Activated CD4-positive, alpha-beta T cell treated with anti-CD3 and anti-CD28 coated beads for 1 hour (primary cell): Measurements from ENCODE around the gene SNN.

Source experiments
- DNase-seq: peaks from one replicate; pipeline ENCODE4 v3.0.0-alpha.2; 2020

SNN gene

DNA sequence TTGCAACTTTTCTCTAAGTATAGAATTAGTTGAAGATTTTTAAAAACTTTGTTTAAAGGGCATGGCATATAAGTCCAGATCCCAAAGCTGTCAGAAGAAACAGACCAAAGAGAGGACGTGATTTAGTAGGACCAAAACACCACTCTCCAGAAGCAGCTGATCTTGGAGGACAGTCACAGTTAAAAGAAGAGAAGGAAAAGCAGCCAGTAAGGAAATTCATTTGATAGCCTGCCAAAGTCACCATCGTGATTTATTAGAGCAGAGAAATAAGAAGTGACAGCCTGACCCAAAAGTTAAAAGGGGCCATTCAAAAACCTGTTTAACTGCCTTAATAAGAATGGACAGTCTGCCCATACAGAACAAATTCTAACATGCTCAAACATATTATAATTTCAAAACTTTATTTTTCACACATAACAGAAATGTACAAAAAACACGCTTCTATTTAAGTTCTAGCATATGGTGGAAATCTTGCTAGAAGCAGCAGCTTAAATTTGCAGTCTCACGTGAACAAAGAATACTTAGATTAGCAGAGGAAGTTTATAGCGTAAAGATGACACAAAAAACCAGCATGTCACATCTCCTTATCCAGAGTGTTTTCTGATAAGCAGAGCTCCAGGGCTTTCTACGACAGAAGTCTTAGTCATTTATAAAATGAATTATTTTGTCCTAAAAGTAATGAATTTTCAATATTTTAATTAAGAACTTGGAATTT is 37.2 kb downstream of the SNN start:
- no peak for DNase-seq

DNA sequence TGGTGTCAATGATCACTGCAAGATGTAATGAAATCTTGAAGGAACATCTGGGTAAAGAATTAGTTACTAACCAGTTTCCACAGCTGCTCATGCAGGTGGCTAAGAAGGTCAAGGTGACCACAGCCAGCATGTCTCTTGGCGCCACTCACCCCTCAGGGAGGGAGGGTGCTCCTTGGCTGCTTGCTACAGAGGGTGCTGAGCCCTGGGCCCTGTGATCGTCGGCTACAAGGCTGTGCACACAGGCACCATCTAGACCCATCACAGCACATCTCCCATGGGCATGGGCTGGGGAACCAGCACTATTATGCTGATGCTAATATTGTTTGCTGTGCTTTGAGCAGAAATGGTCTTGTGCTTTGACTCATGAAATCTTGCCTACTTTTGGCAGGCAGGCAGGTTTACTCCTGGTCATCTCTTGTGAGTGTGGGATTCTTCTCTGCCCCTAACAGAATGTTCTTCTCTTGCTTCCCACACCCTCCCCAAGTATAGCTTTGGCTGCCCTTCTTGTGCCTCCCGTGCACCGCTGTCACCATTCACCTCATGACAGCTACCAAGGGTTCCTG is 38.0 kb downstream of the SNN start:
- DNase-seq: no peak

DNA sequence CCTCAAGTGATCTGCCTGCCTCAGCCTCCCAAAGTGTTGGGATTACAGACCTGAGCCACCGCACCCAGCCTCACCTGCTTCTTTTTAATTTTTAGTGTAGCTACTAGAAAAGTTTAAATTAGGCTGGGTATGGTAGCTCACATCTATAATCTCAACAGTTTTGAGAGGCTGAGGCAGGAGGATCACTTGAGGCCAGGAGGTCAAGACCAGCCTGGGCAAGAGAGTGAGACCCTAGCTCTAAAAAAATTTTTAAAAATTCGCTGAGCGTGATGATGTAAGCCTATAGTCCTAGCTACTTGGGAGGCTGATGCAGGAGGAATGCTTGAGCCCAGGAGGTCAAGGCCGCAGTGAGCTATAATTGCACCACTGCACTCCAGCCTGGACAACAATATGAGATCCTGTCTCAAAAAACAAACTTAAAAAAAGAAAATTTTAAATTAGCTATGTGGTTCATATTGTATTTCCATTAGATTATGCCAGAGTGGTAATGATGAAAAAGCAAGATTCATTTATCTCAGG is 39.5 kb downstream of the SNN start:
- no peak for DNase-seq

DNA sequence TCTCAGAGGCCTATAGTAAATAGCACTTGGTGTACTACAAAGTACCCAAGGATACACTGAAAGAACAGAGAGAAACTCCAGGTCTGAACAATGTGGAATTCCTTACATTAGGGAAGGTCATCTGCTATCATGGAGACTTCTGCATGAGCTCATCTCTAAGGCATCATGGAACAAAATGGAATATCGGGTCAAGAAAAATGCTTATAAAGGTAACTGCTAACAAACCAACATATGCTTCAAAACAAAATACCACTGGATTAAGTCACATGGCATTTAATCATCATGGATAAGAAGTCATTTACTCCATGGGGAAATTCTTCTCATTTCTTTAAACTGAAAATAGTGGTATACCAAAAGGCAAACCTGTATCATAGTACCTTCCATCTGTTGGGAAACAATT is 40.2 kb downstream of the SNN start:
- no peak for DNase-seq

- no peak for DNase-seq
These were observed 43.4 kb downstream of the SNN start for GRCh38 chr16:11711662-11712061.

DNA sequence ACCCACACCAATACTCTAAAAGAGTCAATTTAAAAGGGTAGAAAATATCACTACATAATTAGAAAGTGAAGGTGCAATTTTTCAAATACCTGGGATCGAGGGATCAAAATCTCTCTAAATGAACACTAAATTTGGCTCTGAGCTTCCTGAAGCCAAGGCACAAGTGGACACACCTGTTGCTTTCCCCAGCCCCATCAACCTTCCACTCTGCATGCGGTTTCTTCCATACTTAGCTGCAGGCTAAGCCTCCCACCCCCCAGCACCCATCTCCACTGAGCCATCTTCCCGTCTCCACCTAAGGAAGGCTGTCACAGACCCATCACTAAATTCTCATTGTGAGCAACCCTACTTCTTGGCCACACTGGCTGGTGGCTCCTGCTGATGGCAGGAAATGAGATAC is 43.9 kb downstream of the SNN start:
- no peak for DNase-seq

- DNase-seq: no peak
These were observed 47.1 kb downstream of the SNN start for GRCh38 chr16:11715246-11715947.

DNA sequence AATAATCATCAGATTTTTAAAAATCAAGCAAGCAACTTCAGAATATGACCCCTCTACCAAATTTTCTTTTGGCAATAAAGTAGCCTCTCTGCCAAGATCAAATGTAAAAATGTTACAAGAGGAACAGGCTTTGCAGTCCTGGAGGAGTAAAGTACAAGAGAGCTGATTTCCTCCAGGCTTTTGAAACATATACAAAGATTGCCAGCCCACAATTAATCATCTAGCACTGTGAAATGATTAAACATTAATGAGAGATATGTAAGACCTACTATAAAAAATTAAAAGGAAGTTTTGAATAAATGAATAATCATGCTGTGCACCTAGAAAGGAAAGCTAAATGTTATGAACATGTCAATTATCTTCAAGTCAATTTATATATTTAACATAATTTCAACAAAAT is 48.1 kb downstream of the SNN start:
- no peak for DNase-seq

- no peak for DNase-seq
These were observed 49.6 kb downstream of the SNN start for GRCh38 chr16:11717811-11718210.

DNA sequence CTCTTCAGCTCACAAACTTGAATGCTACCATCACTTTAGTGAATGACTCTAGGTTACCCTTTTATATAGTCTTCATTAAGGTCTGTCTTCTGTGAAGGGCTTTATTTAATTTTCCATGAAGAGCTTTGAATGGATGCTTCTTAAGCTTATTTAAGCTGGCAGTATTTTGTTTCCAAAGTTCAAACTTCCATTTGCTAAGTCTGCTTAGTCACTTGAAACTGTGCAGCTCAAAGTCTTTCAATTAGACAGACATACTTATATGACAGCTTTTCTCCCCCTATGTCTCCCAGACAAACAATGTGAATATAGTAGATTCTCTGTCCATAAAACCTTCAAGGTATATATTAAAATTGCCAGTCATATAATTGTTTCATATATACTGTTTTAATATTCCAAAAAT is 50.9 kb downstream of the SNN start:
- DNase-seq: no peak

- no peak for DNase-seq
These were observed 51.5 kb downstream of the SNN start for GRCh38 chr16:11719762-11720161.

- DNase-seq: no peak
These were observed 53.7 kb downstream of the SNN start for GRCh38 chr16:11721781-11722467.

- DNase-seq: no peak
These were observed 54.2 kb downstream of the SNN start for GRCh38 chr16:11722468-11722808.

GRCh38 chr16:11725457-11725856 is 57.2 kb downstream of the SNN start:
- no peak for DNase-seq

DNA sequence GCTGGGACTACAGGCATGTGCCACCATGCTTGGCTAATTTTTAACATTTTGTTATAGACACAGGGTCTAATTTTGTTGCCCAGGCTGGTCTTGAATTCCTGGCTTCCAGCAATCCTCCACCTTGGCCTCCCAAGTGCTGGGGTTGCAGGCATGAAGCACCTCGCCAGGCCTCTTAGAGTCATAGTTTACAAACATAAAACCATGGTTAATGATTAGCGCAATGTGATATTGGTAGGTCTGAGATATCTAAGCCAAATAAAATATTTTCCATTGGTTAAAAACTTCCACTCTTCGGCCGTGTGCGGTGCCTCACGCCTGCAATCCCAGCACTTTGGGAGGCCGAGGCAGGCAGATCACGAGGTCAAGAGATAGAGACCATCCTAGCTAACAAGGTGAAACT is 57.8 kb downstream of the SNN start:
- DNase-seq: no peak

DNA sequence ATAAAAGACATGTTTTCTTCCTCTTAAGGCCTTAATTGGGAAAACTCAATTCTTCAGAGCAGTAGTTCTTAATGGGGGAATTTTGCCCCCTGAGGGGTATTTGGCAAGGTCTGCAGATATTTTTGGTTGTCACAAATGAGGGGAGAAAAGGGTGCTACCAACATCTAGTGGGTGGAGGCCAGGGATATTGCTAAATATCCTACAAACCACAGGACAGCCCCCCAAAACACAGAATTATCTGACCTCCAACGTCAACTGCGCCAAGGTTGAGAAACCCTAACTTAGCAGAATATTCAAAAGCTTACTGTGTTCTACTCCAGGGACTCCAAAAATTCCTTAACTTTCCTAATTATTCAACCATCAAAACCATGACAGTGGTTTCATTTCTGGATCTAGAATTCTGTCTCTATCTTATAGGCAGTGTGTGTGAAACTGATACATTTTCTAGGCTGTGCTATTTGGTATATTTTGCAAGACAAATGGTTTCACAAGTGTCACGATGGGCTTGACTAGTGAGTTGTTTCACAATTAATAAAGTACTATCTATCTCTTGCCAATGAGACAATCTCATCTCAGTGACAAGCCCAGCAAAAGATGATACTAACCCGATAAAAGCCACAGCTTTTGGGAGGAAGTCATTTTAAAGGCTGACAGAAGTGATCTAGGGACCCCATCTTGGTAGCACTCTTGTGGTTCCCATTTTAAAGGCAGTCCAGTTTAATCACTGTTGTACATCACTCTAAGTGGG is 59.7 kb downstream of the SNN start:
- no peak for DNase-seq
